Stomach (tissue), 4 donors: ENCODE measurements around the gene ZNF385D.

Source experiments
- CTCF ChIP-seq, 7 experiments: fragments of 450-650 bp in 4 of 7; fragments of 200-600 bp in 3 of 7; sonication (generic) in 3 of 7; IDR thresholded peaks; one replicate each; pipeline ENCODE4 v1.5.1; 2016 to 2019; ENCODE audit warnings: antibody characterized with exemption in 7 of 7, control low read depth in 2 of 7, mild to moderate bottlenecking in 1 of 7
- EP300 ChIP-seq: sonication (generic); formaldehyde crosslinking; IDR thresholded peaks from one replicate; pipeline ENCODE4 v1.6.1; 2017; ENCODE audit warnings: antibody characterized with exemption
- POLR2A ChIP-seq, 4 donors: fragments of 450-650 bp; IDR thresholded peaks; one replicate each; pipeline ENCODE4 v1.6.1; 2016; ENCODE audit warnings: antibody characterized with exemption in 4 of 4, control low read depth in 2 of 4, mild to moderate bottlenecking in 1 of 4, moderate library complexity in 1 of 4
- POLR2AphosphoS5 ChIP-seq, 3 donors: sonication (generic); formaldehyde crosslinking; IDR thresholded peaks; one replicate each; pipeline ENCODE4 v1.6.1; 2016; ENCODE audit warnings: antibody characterized with exemption in 3 of 3

GRCh38 chr3:21393683-21394311, 357.2 kb downstream of the ZNF385D start:
- TF ChIP-seq POLR2A (IDR thresholded peaks at IDR 0.05) (no peak), CTCF (IDR thresholded peaks at IDR 0.05) (no peak), POLR2AphosphoS5 (IDR thresholded peaks at IDR 0.05) (no peak), EP300 (no peak)
